ENCODE measurements around the gene SERPINA3. TPM values are rescaled to one million over a fixed set of nuclear protein-coding genes. Genes with fewer than 3 reads are reported as not detected.

Gene SERPINA3
- total RNA-seq, 1 donor, result 5.1 TPM

- H4K20me1 ChIP-seq (ENCODE audit: insufficient read depth, low read length), result no peaks in the 10 kb centered on the region
- H3K9me3 ChIP-seq (ENCODE audit: low read depth, low read length), result peaks cover 6% of the 10 kb centered on the region
- H3K4me1 ChIP-seq (ENCODE audit: insufficient read depth, low read length), result peaks cover 14% of the 10 kb centered on the region
- H3K27ac ChIP-seq (ENCODE audit: low read depth, low read length), result no peak overlapping the region
- no peak for DNase-seq (ENCODE audit: insufficient read length, low spot score, missing footprints)
- H2AFZ ChIP-seq (ENCODE audit: low read length), result no peak overlapping the region
- no peak overlapping the region for H3K4me3 ChIP-seq (ENCODE audit: insufficient read depth, low read length)
- H3K4me2 ChIP-seq (ENCODE audit: insufficient read depth, low read length), result no peak overlapping the region
- H3K27me3 ChIP-seq (ENCODE audit: insufficient read depth, low read length), result no peaks in the 10 kb centered on the region
- H3K36me3 ChIP-seq (ENCODE audit: insufficient read depth, low read length), result no peaks in the 10 kb centered on the region
- no peak for TF ChIP-seq CTCF (IDR thresholded peaks at IDR 0.05; ENCODE audit: extremely low read depth, low read depth, low read length)
- no peaks in the 10 kb centered on the region for H3K79me2 ChIP-seq (ENCODE audit: insufficient read depth, low read length)
Measured at GRCh38 chr14:94650806-94651805, 38.9 kb downstream of the SERPINA3 start.

GRCh38 chr14:94653321-94653720, 41.1 kb downstream of the SERPINA3 start:
- TF ChIP-seq CTCF (IDR thresholded peaks at IDR 0.05; ENCODE audit: extremely low read depth, low read depth, low read length), result no peak
- no peak overlapping the region for H3K27ac ChIP-seq (ENCODE audit: low read depth, low read length)
- no peak overlapping the region for H2AFZ ChIP-seq (ENCODE audit: low read length)
- no peaks in the 10 kb centered on the region for H3K79me2 ChIP-seq (ENCODE audit: insufficient read depth, low read length)
- DNase-seq (ENCODE audit: insufficient read length, low spot score, missing footprints), result no peak
- H3K4me3 ChIP-seq (ENCODE audit: insufficient read depth, low read length), result no peak overlapping the region
- no peaks in the 10 kb centered on the region for H3K27me3 ChIP-seq (ENCODE audit: insufficient read depth, low read length)
- peaks cover 3% of the 10 kb centered on the region for H3K4me1 ChIP-seq (ENCODE audit: insufficient read depth, low read length)
- H3K9me3 ChIP-seq (ENCODE audit: low read depth, low read length), result peaks cover 6% of the 10 kb centered on the region
- H4K20me1 ChIP-seq (ENCODE audit: insufficient read depth, low read length), result no peaks in the 10 kb centered on the region
- no peak overlapping the region for H3K4me2 ChIP-seq (ENCODE audit: insufficient read depth, low read length)
- H3K36me3 ChIP-seq (ENCODE audit: insufficient read depth, low read length), result no peaks in the 10 kb centered on the region

DNA sequence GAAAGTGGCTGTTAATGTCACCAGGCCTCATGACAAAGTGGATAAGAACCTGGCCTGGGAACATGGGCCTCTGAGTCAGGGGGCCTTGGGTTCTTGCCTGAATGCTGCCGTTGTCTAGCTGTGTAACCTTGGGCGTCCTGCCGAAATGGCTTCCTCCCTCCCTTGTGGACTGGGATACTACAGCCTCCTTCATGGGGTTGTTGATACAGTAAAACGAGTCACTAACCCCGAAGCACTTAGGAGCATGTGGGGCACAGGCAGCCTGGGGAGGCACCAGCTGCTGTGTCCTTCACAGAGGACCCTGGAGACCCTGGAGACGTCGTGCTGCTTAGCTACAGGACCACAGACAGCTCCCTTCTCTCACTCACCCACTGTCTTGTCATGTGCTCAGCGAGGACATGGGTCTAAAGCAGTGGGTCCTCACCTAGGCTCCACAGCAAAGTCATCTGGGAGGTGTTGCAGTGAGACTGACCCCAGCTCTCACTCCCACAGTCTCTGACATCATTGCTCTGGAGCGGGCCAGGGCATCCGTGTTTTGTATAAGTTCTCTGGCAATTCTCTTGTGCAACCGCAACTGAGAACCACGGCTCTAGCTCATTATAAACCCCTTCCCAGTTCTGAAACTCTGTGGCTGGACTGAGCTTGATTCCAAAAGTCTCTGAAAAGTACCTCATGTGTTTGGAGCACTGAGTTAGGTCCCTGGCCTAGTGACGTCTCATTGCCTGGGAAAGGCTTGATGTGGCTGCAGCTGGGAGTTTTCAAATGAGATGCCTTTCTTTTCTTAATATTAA, 42.1 kb downstream of the SERPINA3 start:
- Histone ChIP-seq H3K9me3 (ENCODE audit: low read depth, low read length) (no peaks in the 10 kb centered on the region), H3K27me3 (ENCODE audit: insufficient read depth, low read length) (no peaks in the 10 kb centered on the region), H3K4me2 (ENCODE audit: insufficient read depth, low read length) (no peak overlapping the region), H3K27ac (ENCODE audit: low read depth, low read length) (no peak overlapping the region), H2AFZ (ENCODE audit: low read length) (no peak overlapping the region), H3K79me2 (ENCODE audit: insufficient read depth, low read length) (no peaks in the 10 kb centered on the region), H3K4me1 (ENCODE audit: insufficient read depth, low read length) (peaks cover 3% of the 10 kb centered on the region), H3K4me3 (ENCODE audit: insufficient read depth, low read length) (no peak overlapping the region), H4K20me1 (ENCODE audit: insufficient read depth, low read length) (no peaks in the 10 kb centered on the region), H3K36me3 (ENCODE audit: insufficient read depth, low read length) (no peaks in the 10 kb centered on the region)
- no peak for DNase-seq (ENCODE audit: insufficient read length, low spot score, missing footprints)
- no peak for TF ChIP-seq CTCF (IDR thresholded peaks at IDR 0.05; ENCODE audit: extremely low read depth, low read depth, low read length)
